K562 (cell line): ENCODE measurements around the gene HRCT1. TPM values are rescaled to one million over a fixed set of nuclear protein-coding genes. Genes with fewer than 3 reads are reported as not detected.

Experiments used
- BDP1 ChIP-seq: IDR thresholded peaks from 3 replicates; pipeline ENCODE4 v1.6.1; 2011; ENCODE audit not compliant: insufficient read length, insufficient read depth
- EHMT2 ChIP-seq: fragments of 450-650 bp; IDR thresholded peaks from 2 replicates; pipeline ENCODE4 v1.6.1; 2018; ENCODE audit warnings: antibody characterized with exemption
- GTF2A2 ChIP-seq: IDR thresholded peaks from 2 replicates; pipeline ENCODE4 v1.6.1; 2016; ENCODE audit warnings: mild to moderate bottlenecking, missing genetic modification characterization, missing compliant biosample characterization
- HDGF ChIP-seq: fragments of 450-650 bp; IDR thresholded peaks from 2 replicates; pipeline ENCODE4 v1.6.1; 2016
- JUN ChIP-seq, 2 experiments: sonication (generic) in 1 of 2; formaldehyde crosslinking in 1 of 2; IDR thresholded peaks; 2 replicates each; pipeline versions ENCODE4 v1.6.1 to v1.8.0; 2012 to 2022; ENCODE audit warnings: borderline replicate concordance in 2 of 2, mild to moderate bottlenecking in 2 of 2, improper control_type of control experiment in 1 of 2, low read depth in 1 of 2, low read length in 1 of 2, missing genetic modification reagents in 1 of 2
- KAT2B ChIP-seq: IDR thresholded peaks from one replicate; pipeline ENCODE4 v1.6.1; 2012; ENCODE audit warnings: low read depth, mild to moderate bottlenecking, control low read depth, inconsistent platforms, low read length, moderate library complexity
- NFRKB ChIP-seq: fragments of 450-650 bp; IDR thresholded peaks from 2 replicates; pipeline ENCODE4 v1.6.1; 2016; ENCODE audit warnings: low read depth
- NR2C1 ChIP-seq, 2 experiments: fragments of 450-650 bp; IDR thresholded peaks; 2 replicates each; pipeline ENCODE4 v1.6.1; 2017; ENCODE audit warnings: mild to moderate bottlenecking in 2 of 2, antibody characterized with exemption in 1 of 2, inconsistent platforms in 1 of 2, missing compliant biosample characterization in 1 of 2, missing genetic modification characterization in 1 of 2
- NR2C2 ChIP-seq, 2 experiments: fragments of 200-800 bp in 1 of 2; sonication (Bioruptor generic) in 1 of 2; sonication (generic) in 1 of 2; formaldehyde crosslinking in 1 of 2; IDR thresholded peaks; 2 replicates each; pipeline versions ENCODE4 v1.6.1 to v1.8.0; 2016 to 2022; ENCODE audit warnings: mild to moderate bottlenecking in 1 of 2, missing compliant biosample characterization in 1 of 2, missing genetic modification characterization in 1 of 2, missing genetic modification reagents in 1 of 2
- RBM14 ChIP-seq: fragments of 200-400 bp; formaldehyde crosslinking; IDR thresholded peaks from 2 replicates; pipeline ENCODE4 v1.6.1; 2018; ENCODE audit warnings: low read depth, mild to moderate bottlenecking, low read length, moderate library complexity, borderline replicate concordance; ENCODE audit not compliant: insufficient read depth
- SIX5 ChIP-seq, 2 experiments: IDR thresholded peaks; 2 replicates each; pipeline ENCODE4 v1.6.1; 2011; ENCODE audit warnings: low read length in 2 of 2, borderline replicate concordance in 1 of 2, low read depth in 1 of 2, mild to moderate bottlenecking in 1 of 2, moderate library complexity in 1 of 2; ENCODE audit not compliant: insufficient read depth in 1 of 2
- SMARCA5 ChIP-seq: fragments of 450-650 bp; IDR thresholded peaks from 2 replicates; pipeline ENCODE4 v1.6.1; 2016
- SPI1 ChIP-seq: IDR thresholded peaks from 2 replicates; pipeline ENCODE4 v1.6.1; 2011; ENCODE audit warnings: low read depth, low read length, control low read depth, borderline replicate concordance
- TEAD2 ChIP-seq: fragments of 450-650 bp; IDR thresholded peaks from 2 replicates; pipeline ENCODE4 v1.6.1; 2016; ENCODE audit warnings: missing genetic modification characterization, control low read depth, missing compliant biosample characterization
- ZBTB17 ChIP-seq: fragments of 450-650 bp; formaldehyde crosslinking; IDR thresholded peaks from 2 replicates; pipeline ENCODE4 v1.4.0; 2020; ENCODE audit warnings: mild to moderate bottlenecking
- ZNF644 ChIP-seq: fragments of 200-800 bp; sonication (Bioruptor generic); IDR thresholded peaks from 2 replicates; pipeline ENCODE4 v1.6.1; 2016; ENCODE audit warnings: low read depth, missing genetic modification characterization, missing compliant biosample characterization
- polyA plus RNA-seq, 8 experiments: library from polyadenylated mRNA; depleted of rRNA in 4 of 8; stranded (reverse) in 5 of 8; unstranded in 3 of 8; fragments of >200 nt; fragmentation: Nextera tagmentation in 2 of 8; fragmentation: Illumina TruSeq in 1 of 8; extraction: Ambion mirVana in 2 of 8; extraction: Trizol in 1 of 8; gene quantifications; 2 replicates each; pipeline versions ENCODE4 v1.2.1 to v1.2.3, GENCODE V29; 2011 to 2014; ENCODE audit warnings: inconsistent platforms in 1 of 8, missing spikeins in 1 of 8
- total RNA-seq, 7 experiments: library from RNA; depleted of rRNA in 6 of 7; stranded (reverse); fragments of >200 nt in 6 of 7; fragmentation: Illumina TruSeq in 2 of 7; extraction: Trizol in 2 of 7; gene quantifications; 2 replicates each; pipeline versions ENCODE4 v1.2.1 to v1.2.3, GENCODE V29; 2011 to 2021; ENCODE audit warnings: low replicate concordance in 1 of 7
- TF ChIP-seq, protein P1 (sequence below): fragments of 450-650 bp; IDR thresholded peaks from 2 replicates; pipeline ENCODE4 v1.6.1; 2017; ENCODE audit warnings: antibody characterized with exemption, mild to moderate bottlenecking
- TF ChIP-seq, protein P2 (sequence below): IDR thresholded peaks from 2 replicates; pipeline ENCODE4 v1.6.1; 2016; ENCODE audit warnings: missing genetic modification characterization, missing compliant biosample characterization
- TF ChIP-seq, protein P3 (sequence below): sonication (generic); formaldehyde crosslinking; IDR thresholded peaks from 2 replicates; pipeline ENCODE4 v1.8.0; 2022; ENCODE audit warnings: missing genetic modification reagents, mild to moderate bottlenecking, moderate library complexity, borderline replicate concordance

The HRCT1 gene
- total and polyA plus RNA-seq, 9 of the 15 experiments (the other 6 are each of a cell fraction or from before 2014, with no cell fraction given), result 0.40 TPM; not detected in 8

DNA sequence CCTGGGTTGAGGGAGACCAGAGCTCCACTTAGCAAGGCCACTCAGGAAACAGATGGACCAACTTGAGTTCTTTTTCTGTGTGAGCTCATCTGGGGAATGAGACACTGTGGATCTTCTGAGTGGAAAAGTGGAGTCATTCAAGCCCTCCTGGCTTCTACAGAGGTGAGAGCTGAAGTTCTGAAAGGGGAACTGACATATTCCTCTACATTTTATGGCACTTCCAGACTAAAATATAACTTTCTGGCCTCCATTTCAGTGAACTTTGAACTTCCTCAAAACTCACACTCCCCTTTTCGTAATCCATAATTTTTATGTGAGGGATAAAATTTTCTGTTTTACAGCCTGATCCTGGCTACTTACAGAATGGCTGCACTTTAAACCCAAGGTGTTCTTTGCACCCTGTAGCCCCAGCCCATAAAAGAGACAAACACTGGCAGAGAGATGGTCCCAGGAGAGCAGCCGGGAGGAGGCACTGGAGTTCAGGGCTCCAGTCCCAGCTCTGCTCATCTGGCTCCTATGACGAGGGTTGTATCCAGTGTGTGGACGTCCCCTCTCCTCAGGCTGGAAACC, 14.1 kb downstream of the HRCT1 start (continued):
- TF ChIP-seq NR2C2 (CRISPR knock-in tag; IDR thresholded peaks at IDR 0.05), result peak; percentile 53; the same call in 1 of the 2 replicates
- TF ChIP-seq NR2C2 (tag; IDR thresholded peaks at IDR 0.05), result peak; percentile 59; the same call in 1 of the 2 replicates
- no peak for TF ChIP-seq ZNF644
- TF ChIP-seq ZBTB17 (CRISPR knock-in tag), result no peak
- TF ChIP-seq, protein P1, sequence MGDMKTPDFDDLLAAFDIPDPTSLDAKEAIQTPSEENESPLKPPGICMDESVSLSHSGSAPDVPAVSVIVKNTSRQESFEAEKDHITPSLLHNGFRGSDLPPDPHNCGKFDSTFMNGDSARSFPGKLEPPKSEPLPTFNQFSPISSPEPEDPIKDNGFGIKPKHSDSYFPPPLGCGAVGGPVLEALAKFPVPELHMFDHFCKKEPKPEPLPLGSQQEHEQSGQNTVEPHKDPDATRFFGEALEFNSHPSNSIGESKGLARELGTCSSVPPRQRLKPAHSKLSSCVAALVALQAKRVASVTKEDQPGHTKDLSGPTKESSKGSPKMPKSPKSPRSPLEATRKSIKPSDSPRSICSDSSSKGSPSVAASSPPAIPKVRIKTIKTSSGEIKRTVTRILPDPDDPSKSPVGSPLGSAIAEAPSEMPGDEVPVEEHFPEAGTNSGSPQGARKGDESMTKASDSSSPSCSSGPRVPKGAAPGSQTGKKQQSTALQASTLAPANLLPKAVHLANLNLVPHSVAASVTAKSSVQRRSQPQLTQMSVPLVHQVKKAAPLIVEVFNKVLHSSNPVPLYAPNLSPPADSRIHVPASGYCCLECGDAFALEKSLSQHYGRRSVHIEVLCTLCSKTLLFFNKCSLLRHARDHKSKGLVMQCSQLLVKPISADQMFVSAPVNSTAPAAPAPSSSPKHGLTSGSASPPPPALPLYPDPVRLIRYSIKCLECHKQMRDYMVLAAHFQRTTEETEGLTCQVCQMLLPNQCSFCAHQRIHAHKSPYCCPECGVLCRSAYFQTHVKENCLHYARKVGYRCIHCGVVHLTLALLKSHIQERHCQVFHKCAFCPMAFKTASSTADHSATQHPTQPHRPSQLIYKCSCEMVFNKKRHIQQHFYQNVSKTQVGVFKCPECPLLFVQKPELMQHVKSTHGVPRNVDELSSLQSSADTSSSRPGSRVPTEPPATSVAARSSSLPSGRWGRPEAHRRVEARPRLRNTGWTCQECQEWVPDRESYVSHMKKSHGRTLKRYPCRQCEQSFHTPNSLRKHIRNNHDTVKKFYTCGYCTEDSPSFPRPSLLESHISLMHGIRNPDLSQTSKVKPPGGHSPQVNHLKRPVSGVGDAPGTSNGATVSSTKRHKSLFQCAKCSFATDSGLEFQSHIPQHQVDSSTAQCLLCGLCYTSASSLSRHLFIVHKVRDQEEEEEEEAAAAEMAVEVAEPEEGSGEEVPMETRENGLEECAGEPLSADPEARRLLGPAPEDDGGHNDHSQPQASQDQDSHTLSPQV, result peak; percentile 53
- no peak for TF ChIP-seq JUN (IDR thresholded peaks at IDR 0.05; ENCODE audit: borderline replicate concordance, low read depth, low read length)
- no peak for TF ChIP-seq JUN (CRISPR knock-in tag; IDR thresholded peaks at IDR 0.05; ENCODE audit: borderline replicate concordance)
- no peak for TF ChIP-seq SIX5 (IDR thresholded peaks at IDR 0.05; ENCODE audit: borderline replicate concordance in 1 of 2, insufficient read depth in 1 of 2, low read depth in 1 of 2, low read length in 2 of 2)
- TF ChIP-seq, protein P2, sequence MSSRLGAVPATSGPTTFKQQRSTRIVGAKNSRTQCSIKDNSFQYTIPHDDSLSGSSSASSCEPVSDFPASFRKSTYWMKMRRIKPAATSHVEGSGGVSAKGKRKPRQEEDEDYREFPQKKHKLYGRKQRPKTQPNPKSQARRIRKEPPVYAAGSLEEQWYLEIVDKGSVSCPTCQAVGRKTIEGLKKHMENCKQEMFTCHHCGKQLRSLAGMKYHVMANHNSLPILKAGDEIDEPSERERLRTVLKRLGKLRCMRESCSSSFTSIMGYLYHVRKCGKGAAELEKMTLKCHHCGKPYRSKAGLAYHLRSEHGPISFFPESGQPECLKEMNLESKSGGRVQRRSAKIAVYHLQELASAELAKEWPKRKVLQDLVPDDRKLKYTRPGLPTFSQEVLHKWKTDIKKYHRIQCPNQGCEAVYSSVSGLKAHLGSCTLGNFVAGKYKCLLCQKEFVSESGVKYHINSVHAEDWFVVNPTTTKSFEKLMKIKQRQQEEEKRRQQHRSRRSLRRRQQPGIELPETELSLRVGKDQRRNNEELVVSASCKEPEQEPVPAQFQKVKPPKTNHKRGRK (tag), result no peak
- TF ChIP-seq BDP1, result no peak
- TF ChIP-seq HDGF, result no peak
- 0 out of 2 replicates have a peak, but pooled peaks have one; percentile 28 for TF ChIP-seq SPI1
- TF ChIP-seq GTF2A2, result no peak
- TF ChIP-seq NR2C1 (IDR thresholded peaks at IDR 0.05), result peak; percentile 74
- TF ChIP-seq NR2C1 (tag; IDR thresholded peaks at IDR 0.05), result peak; percentile 48; the same call in 1 of the 2 replicates
- no peak for TF ChIP-seq EHMT2
- TF ChIP-seq, protein P3, sequence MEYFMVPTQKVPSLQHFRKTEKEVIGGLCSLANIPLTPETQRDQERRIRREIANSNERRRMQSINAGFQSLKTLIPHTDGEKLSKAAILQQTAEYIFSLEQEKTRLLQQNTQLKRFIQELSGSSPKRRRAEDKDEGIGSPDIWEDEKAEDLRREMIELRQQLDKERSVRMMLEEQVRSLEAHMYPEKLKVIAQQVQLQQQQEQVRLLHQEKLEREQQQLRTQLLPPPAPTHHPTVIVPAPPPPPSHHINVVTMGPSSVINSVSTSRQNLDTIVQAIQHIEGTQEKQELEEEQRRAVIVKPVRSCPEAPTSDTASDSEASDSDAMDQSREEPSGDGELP (CRISPR knock-in tag), result no peak
- TF ChIP-seq RBM14, result no peak
- TF ChIP-seq SMARCA5, result no peak
- no peak for TF ChIP-seq KAT2B
- no peak for TF ChIP-seq TEAD2 (tag)
- TF ChIP-seq NFRKB, result no peak
